ENCODE measurements around the gene NOXRED1.

The NOXRED1 gene

GRCh38 chr14:77369285-77369684 lies 54.0 kb downstream of the NOXRED1 start:
- DNase-seq (ENCODE audit: insufficient read length, low spot score): no peak
- no peak for TF ChIP-seq CTCF (IDR thresholded peaks at IDR 0.05; ENCODE audit: insufficient read depth, missing control alignments)
- FAIRE-seq: no peak

- TF ChIP-seq CTCF (IDR thresholded peaks at IDR 0.05; ENCODE audit: insufficient read depth, missing control alignments): no peak
- no peak for DNase-seq (ENCODE audit: insufficient read length, low spot score)
- FAIRE-seq: no peak
These were observed 59.2 kb downstream of the NOXRED1 start for GRCh38 chr14:77364146-77364545.

GRCh38 chr14:77359626-77360025 lies 63.7 kb downstream of the NOXRED1 start:
- DNase-seq (ENCODE audit: insufficient read length, low spot score): no peak
- TF ChIP-seq CTCF (IDR thresholded peaks at IDR 0.05; ENCODE audit: insufficient read depth, missing control alignments): no peak
- no peak for FAIRE-seq

- TF ChIP-seq CTCF (IDR thresholded peaks at IDR 0.05; ENCODE audit: insufficient read depth, missing control alignments): no peak
- DNase-seq (ENCODE audit: insufficient read length, low spot score) (no peak), FAIRE-seq (no peak)
These were observed 66.4 kb downstream of the NOXRED1 start for GRCh38 chr14:77356899-77357298.

- DNase-seq (ENCODE audit: insufficient read length, low spot score) (no peak), FAIRE-seq (no peak)
- no peak for TF ChIP-seq CTCF (IDR thresholded peaks at IDR 0.05; ENCODE audit: insufficient read depth, missing control alignments)
These were observed 67.5 kb downstream of the NOXRED1 start for GRCh38 chr14:77355811-77356210.

- no peak for FAIRE-seq
These were observed 69.7 kb downstream of the NOXRED1 start for GRCh38 chr14:77353469-77354141.

More at GRCh38 chr14:77353469-77354141, 69.7 kb downstream of the NOXRED1 start:
- DNase-seq (ENCODE audit: insufficient read length, low spot score): no peak
- no peak for TF ChIP-seq CTCF (IDR thresholded peaks at IDR 0.05; ENCODE audit: insufficient read depth, missing control alignments)

All from D721Med (cell line).